Head of caudate nucleus (tissue), 42 donors: ENCODE data around the gene COL6A1.

Experiments
- DNase-seq, 42 donors: peaks; one replicate each; pipeline versions ENCODE4 v3.0.0 to v3.0.0-alpha.2; 2020 to 2021; ENCODE audit warnings: mixed read lengths in 7 of 42
- intact Hi-C: fragments of 100-400 bp; cut with DNase I; formaldehyde crosslinking; loops from one replicate; pipeline ENCODE4 v1.15.0; 2022

COL6A1 gene

GRCh38 chr21:46012154-46012553 lies 30.6 kb downstream of the COL6A1 start:
- DNase-seq, result peak in 1 of 42 donors; percentile 2
- intact Hi-C loops, result no loop called here

- intact Hi-C loops, result no loop called here
- DNase-seq, result peak in 1 of 42 donors; percentile 4
Measured at GRCh38 chr21:46014828-46015227, 33.3 kb downstream of the COL6A1 start.

GRCh38 chr21:46017148-46017547 lies 35.6 kb downstream of the COL6A1 start:
- peak in 2 of 42 donors; percentile 9 to 10 for DNase-seq
- intact Hi-C loops, result no loop called here

- no peak for DNase-seq
- intact Hi-C loops, result no loop called here
Measured at GRCh38 chr21:46017695-46018094, 36.1 kb downstream of the COL6A1 start.

GRCh38 chr21:46018615-46019014 lies 37.0 kb downstream of the COL6A1 start:
- intact Hi-C loops, result no loop called here
- DNase-seq, result no peak

- DNase-seq, result peak in 1 of 42 donors; percentile 10
- intact Hi-C loops, result no loop called here
Measured at GRCh38 chr21:46020581-46020980, 39.0 kb downstream of the COL6A1 start.

GRCh38 chr21:46021398-46021797 lies 39.8 kb downstream of the COL6A1 start:
- DNase-seq, result peak in 1 of 42 donors; percentile 4
- intact Hi-C loops, result no loop called here

GRCh38 chr21:46021978-46022544 lies 40.5 kb downstream of the COL6A1 start:
- peak in 1 of 42 donors; percentile 31 for DNase-seq
- intact Hi-C loops, result no loop called here

GRCh38 chr21:46022551-46023525 lies 41.3 kb downstream of the COL6A1 start:
- intact Hi-C loops, result no loop called here
- DNase-seq, result peak in 1 of 42 donors; percentile 29

GRCh38 chr21:46023555-46023954 lies 42.0 kb downstream of the COL6A1 start:
- intact Hi-C loops, result no loop called here
- DNase-seq, result no peak

GRCh38 chr21:46024141-46024540 lies 42.6 kb downstream of the COL6A1 start:
- peak in 1 of 42 donors; percentile 4 for DNase-seq
- intact Hi-C loops, result no loop called here

GRCh38 chr21:46025113-46025770 lies 43.7 kb downstream of the COL6A1 start:
- intact Hi-C loops, result no loop called here
- DNase-seq, result peak in 1 of 42 donors; percentile 5

- peak in 1 of 42 donors; percentile 25 for DNase-seq
Measured at GRCh38 chr21:46027851-46028493, 46.4 kb downstream of the COL6A1 start.

GRCh38 chr21:46028573-46029091 lies 47.1 kb downstream of the COL6A1 start:
- no peak for DNase-seq
- intact Hi-C loops, result no loop called here

More at GRCh38 chr21:46027851-46028493, 46.4 kb downstream of the COL6A1 start:
- intact Hi-C loops, result no loop called here

GRCh38 chr21:46029186-46029924 lies 47.8 kb downstream of the COL6A1 start:
- intact Hi-C loops, result no loop called here
- peak in 1 of 42 donors; percentile 15 for DNase-seq

- DNase-seq, result peak in 1 of 42 donors; percentile 27
- intact Hi-C loops, result no loop called here
Measured at GRCh38 chr21:46031484-46031883, 49.9 kb downstream of the COL6A1 start.

GRCh38 chr21:46032100-46032499 lies 50.5 kb downstream of the COL6A1 start:
- intact Hi-C loops, result no loop called here
- DNase-seq, result peak in 1 of 42 donors; percentile 9
